Frontal cortex (tissue), 4 donors: ENCODE measurements around the gene OR8H1. TPM values are rescaled to one million over a fixed set of nuclear protein-coding genes. Genes with fewer than 3 reads are reported as not detected.

Experiments
- DNase-seq, 2 donors: peaks; one replicate each; pipeline ENCODE4 v3.0.0; 2012; ENCODE audit warnings: low spot score in 2 of 2
- FAIRE-seq: peaks from 2 replicates; lab custom pipeline; 2012; peaks lifted over from hg19 to GRCh38; lab: Jason Lieb, UNC
- total RNA-seq: library from RNA; depleted of rRNA; stranded (reverse); fragments of >200 nt; gene quantifications from one replicate; pipeline ENCODE4 v1.2.3, GENCODE V29; 2014
- donor health status: control.
- donor health status: control.
- donor health status: control.

Gene OR8H1, protein sequence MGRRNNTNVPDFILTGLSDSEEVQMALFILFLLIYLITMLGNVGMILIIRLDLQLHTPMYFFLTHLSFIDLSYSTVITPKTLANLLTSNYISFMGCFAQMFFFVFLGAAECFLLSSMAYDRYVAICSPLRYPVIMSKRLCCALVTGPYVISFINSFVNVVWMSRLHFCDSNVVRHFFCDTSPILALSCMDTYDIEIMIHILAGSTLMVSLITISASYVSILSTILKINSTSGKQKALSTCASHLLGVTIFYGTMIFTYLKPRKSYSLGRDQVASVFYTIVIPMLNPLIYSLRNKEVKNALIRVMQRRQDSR
- not detected for total RNA-seq

DNA sequence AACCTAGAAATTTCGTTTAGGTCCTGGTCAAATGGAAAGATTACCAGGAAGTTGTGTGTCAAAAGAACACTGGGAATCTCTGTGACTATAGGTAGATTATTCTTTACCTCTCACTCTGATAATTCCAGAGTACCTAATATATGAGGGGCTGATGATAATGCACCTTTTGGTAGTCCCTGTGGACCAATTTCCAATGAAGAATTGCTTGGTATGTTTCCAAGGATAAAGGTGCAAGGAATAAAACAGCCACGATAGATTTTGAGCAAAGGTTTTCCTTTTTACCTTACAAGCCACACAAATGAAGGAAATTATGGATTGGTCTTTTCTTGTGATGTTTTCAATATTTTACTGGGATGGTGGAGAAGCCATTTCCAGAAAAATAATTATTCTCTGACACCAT, at the start of gene OR8H1:
Gene OR8H1 (minus strand): TSS at position 101 of the 400 bp plus-strand sequence. CDS start 1,192 bp downstream, outside the sequence.
- FAIRE-seq = no peak

DNA sequence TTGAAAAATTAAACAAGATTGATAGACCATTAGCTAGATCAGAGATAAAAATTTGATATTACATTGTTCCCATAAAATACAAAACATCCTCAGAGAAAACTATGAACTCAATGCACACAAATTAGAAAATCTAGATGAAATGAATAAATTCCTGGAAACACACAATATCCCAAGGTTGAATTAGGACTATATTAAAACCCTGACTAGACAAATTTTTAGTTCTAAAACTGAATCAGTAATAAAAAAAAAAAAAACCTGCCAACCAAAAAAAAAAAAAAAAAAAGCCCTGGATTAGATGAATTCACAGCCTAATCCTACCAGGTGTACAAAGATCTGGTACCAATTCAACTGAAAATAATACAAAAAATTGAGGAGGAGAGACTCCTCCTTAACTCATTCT, 48.2 kb upstream of the OR8H1 start:
- DNase-seq (no peak), FAIRE-seq (no peak)

More for the DNA sequence above, at the start of gene OR8H1:
- DNase-seq = no peak

DNA sequence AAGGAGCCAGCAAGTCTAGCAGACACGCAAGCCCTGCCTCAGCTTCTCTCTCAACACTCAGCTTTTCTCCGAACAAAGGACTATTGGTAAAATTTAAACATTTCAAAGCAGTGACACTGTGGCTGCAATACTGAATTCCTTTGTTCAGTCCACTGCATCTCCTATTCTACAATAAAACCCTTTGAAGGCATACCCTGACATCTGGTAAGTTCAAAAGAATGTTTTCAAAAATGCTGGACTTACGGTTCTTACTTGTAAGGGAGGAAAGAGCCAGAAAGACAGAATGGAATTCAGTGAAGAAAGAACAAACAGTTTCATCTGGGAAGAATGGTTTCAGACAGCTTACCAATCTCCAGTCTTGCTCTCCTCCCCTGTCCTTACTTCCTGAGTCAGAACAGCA, 41.1 kb upstream of the OR8H1 start:
- FAIRE-seq = no peak
- DNase-seq = no peak

DNA sequence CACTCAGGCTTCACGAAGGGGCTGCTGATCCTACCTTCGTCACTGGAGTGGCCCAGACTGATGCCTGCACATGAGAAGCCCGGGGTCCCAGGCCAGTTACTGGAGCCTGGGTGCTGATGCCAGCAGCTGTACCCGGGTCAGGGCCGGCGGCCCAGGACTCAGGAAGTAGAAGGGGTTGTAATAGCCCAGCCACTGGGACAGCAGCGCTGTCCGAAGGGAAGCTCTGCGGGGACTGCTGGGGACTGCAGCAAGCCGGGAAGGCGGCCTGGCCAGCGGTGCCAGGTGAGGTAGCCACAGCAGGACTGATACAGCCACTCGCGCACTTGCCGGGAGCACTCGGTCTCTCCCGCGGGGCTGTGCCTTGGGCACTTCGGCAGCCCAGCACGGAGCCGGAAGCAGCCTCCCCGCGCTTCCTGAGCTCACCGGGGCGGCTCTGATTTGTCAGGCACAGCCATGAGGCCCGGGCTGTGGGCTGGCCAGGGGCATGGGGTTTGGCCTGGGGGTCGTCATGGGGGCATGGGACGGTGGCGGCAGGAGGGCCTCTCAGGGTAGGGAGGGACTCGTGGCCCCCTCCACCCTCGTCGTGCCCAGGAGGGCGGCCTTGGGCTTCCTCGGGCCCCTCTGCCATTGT, 39.9 kb upstream of the OR8H1 start:
- DNase-seq = no peak
- FAIRE-seq = no peak

DNA sequence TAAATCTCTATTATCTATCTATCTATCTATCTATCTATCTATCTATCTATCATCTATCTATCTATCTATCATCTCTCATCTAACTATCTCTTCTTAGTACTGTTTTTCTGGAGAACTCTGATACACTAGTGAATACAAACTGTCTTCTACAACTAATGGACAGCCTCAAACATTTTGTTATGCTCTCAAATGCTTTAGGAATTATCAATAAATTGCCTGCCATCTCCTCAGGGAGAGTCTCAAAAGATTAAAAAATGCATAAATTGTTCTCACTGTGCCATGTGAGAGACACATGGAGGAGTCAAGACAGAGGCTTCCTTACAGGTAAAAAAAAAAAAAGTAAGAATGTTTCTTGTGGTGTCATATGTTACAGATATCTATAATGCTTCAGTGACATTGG, 22.8 kb upstream of the OR8H1 start, which contains the start of gene OR8K3:
Gene OR8K3 (plus strand): TSS at position 301 of the 400 bp plus-strand sequence. CDS start 3,163 bp downstream, outside the sequence.
- DNase-seq = no peak
- no peak for FAIRE-seq

DNA sequence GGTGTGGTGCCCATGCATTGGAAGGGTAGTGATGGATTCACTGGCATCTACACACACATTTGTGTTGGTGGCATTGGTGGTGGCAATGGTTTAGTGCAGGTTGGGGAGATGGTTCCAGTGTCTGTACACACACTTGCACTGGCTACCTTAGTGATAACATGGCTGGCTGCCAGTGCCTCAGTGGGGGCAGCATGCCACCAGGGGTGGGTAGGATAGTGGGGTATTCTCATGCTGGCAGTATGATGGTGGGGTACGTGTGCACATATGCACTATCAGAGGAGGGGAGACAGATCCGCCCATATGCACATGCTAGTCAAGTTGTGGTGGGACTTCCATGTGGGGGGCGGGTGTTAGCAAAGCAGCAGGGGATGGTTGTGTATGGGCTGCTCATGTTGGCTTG, 15.8 kb upstream of the OR8H1 start:
- FAIRE-seq = no peak
- DNase-seq = no peak

DNA sequence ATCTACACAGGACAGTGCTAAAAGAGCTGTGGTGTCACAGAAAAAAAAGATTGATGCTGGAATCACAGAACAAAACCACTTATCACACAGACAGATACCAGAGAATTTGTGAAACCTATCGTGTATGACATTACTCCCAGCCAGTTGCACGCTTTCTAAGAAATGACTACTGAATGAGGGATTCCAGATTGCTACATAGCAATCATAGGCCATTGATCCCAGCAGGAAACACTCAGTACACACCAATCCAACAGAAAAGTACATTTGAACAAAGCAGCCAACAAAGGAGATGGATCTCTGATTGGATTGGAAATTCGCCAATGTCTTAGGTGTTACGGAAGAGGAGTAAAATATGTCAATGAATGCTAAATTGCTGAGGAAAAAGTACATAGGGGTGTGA, 4.8 kb upstream of the OR8H1 start:
- DNase-seq = no peak
- no peak for FAIRE-seq

DNA sequence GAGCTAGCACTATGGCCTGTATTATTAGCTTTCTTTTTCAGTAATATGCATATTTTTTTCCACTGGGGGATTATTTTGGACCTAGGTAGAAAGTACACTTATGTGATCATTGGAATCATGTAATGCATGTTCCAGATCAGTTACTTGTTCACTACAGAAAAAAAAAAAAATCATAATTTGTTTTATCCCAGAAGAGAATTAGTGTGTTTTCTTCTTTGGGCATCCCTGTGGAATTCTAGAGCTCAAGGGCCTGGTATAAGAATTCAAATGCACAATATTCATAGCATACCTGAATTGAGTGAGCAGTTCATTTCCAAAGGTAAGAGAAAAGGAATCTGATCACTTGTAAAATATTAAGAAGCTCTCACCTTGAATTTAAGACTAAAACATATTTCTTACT, 18.2 kb downstream of the OR8H1 start, which contains the start of gene OR5T1:
Gene OR5T1 (plus strand): TSS at position 301 of the 400 bp plus-strand sequence. CDS start 1,485 bp downstream, outside the sequence.
- FAIRE-seq (no peak), DNase-seq (no peak)

DNA sequence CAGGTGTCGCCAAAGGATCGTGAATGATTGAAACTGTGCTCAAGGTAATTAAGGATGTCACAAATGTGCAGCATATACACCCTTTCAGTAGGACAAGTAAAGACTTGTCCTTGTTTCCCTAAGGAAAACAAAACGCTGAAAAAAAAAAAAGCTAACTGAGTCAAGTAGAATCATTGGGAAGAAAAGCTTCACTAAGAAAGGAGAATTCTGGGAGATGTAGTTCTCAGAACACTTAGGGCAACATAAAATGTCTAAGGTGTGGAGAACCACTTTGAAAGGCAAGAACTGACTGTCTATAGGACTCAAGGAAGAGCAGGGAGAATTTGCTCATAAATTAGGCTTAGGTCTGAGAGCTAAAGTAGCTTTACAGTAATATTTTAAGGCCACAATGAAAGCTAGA, 21.0 kb downstream of the OR8H1 start:
- no peak for DNase-seq
- no peak for FAIRE-seq

DNA sequence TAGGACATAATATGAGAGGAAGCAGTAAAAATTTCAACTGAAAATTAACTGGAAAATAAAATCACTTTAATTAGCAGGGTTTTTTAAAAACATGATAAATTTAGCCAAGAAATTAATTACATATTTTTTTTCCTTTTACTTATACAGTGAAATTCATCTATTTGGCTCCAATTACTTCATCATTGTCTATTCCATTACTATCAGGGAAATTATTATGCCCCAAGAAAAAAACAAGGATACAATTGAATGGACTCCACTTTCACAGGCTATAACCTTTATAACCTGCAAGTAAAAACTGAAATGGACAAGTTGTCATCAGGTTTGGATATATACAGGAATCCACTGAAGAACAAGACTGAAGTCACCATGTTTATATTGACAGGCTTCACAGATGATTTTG, 40.1 kb downstream of the OR8H1 start, which contains the start of gene OR5T3:
Gene OR5T3 (plus strand): TSS at position 301 of the 400 bp plus-strand sequence. CDS start 0 bp downstream, at position 301.
- DNase-seq = no peak
- FAIRE-seq = no peak

Other genes with a start within 250 kb of the OR8H1 start
- not detected for gene OR8I2, start 198.9 kb downstream of the OR8H1 start, total RNA-seq
- not detected for gene OR8H2, start 188.6 kb downstream of the OR8H1 start, total RNA-seq
- not detected for gene OR8H3, start 169.9 kb downstream of the OR8H1 start, total RNA-seq
- gene OR8J3, start 152.1 kb downstream of the OR8H1 start, total RNA-seq = not detected
- not detected for gene OR8K5, start 131.9 kb downstream of the OR8H1 start, total RNA-seq
- gene OR5J2, start 115.6 kb downstream of the OR8H1 start, total RNA-seq = not detected
- gene OR5T2, start 58.0 kb downstream of the OR8H1 start, total RNA-seq = not detected
- not detected for gene OR5T3, start 40.0 kb downstream of the OR8H1 start, total RNA-seq
- not detected for gene OR5T1, start 18.1 kb downstream of the OR8H1 start, total RNA-seq
- gene OR8K3, start 22.9 kb upstream of the OR8H1 start, total RNA-seq = not detected
- gene OR8K1, start 53.8 kb upstream of the OR8H1 start, total RNA-seq = not detected
- not detected for gene OR8J1, start 62.0 kb upstream of the OR8H1 start, total RNA-seq
- not detected for gene OR8U1, start 83.4 kb upstream of the OR8H1 start, total RNA-seq
- gene OR5AL1, start 120.4 kb upstream of the OR8H1 start, total RNA-seq = not detected
- gene OR5M3, start 181.1 kb upstream of the OR8H1 start, total RNA-seq = not detected
- gene OR5M8, start 199.1 kb upstream of the OR8H1 start, total RNA-seq = 0.41 TPM